Fibroblast of peridontal ligament (primary cell): ENCODE results near the gene KIAA0753.
A peak's percentile ranks its signal among the peaks of the same experiment; 100 is the strongest.
"Not testable (repeated sequence)": the region's sequence is repeated elsewhere in the genome, so short reads cannot be mapped to it uniquely, and the experiment has no call there.

Source experiments
- DNase-seq: peaks from one replicate; pipeline ENCODE4 v3.0.0-alpha.2; 2010; ENCODE audit errors: extremely low read depth

KIAA0753 gene

DNA sequence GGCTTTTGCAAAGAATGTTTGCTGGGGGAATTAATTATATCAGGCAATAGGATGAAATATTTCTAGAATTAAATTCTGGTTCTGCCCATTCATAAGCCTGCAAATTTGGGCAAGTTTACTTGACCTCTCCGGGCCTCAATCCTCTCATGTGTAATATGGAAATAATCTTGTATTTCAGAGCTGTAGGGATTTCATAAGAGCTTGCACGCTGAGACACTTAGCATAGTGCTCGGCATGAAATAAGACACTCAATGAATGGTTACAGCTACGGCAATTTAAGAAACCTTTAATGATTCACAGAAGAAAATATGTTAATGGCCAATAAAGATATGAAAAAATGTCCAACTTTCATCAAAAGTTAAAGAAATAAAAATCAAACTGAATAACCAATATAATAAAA, 43.6 kb downstream of the KIAA0753 start:
- peak; percentile 9 for DNase-seq

DNA sequence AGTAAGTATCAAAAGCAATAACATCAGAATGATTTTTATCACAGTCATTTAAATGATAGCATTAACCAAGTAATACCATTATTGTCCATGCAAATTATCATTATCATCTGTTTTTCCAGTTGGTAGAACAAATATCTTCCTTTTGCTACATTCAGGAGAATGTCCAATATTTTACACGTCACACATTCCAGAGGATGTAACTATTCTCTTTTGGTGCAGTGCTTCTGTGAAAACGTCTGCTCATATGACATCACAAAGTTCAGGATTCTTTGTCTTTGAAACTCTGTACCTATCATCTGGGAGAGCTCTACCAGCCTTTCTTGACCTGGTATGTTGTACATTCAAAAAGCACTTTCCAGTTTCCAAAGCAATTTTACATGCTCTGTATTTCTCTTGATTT, 44.0 kb downstream of the KIAA0753 start:
- DNase-seq, result no peak

DNA sequence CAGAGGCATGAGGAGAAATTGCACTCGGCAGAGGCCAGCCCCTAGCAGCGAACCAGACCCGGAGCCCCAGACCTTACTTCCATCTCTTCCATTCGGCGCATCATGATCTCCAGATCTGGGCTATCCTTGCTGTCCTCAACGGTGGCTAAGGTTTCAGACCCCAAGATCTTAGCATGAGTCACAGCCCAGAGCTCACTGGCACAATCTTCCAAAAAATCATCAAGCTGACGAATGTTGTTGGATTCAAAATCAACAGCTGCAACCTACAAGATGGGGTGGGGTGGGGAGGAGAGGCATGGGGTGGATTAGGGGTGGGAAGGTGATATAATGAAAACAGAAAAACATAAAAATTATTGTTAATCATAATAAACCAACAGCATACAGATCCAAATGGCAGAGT, 44.4 kb downstream of the KIAA0753 start:
- DNase-seq, result no peak

DNA sequence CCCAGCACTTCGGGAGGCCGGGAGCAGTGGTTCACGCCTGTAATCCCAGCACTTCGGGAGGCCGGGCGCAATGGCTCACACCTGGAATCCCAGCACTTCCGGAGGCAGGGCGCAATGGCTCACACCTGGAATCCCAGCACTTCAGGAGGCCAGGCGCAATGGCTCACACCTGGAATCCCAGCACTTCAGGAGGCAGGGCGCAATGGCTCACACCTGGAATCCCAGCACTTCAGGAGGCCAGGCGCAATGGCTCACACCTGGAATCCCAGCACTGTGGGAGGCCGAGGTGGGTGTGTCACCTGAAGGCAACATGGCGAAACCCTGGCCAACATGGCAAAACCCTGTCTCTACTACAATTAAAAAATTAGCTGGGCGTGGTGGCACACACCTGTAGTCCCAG, 47.1 kb downstream of the KIAA0753 start:
- DNase-seq, result not testable (repeated sequence)

DNA sequence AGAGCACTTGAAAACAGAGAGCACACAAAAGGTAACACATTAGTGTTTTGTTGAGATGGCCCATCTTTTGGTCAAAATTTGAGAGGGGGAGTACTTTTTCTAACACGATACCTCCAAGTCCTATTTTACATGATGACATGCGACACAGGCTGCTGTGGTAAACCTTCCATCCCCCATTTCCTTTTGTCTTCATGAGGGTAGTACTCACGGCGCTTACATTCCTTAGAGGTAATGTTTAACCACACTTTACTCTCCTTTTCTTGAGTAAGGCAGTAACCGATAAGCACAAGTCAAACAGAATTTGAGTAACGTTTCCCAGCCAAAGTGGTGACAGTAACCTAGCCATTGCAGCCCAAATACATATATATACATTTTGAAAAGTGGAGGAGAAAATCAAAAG, 48.3 kb downstream of the KIAA0753 start:
- no peak for DNase-seq

DNA sequence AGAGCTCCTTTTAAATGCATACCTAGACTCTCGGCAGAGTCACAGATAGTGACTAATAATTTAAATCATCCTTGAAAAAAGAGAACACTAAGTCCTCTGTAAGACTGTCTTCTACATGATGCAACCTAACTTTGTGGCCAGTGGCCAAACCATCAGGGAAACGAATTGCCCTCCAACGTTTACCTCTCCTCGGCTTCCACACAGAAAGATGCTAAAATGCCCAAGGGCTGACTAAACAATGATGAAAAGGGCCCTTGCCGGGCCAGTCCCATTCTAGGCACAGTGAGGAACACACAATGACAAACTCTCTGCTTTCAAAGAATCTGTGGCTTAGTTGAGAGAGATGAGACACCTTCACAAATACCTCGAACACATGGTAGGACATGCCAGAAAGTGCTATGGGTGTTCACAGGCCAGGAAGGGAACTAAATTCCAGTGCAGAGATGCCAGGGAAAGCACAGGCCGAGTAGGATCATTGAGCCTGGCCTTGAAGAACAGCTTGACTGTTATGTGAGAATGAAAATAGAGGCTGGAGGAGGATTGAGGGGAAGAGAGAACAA, 48.8 kb downstream of the KIAA0753 start:
- DNase-seq, result peak; percentile 55

DNA sequence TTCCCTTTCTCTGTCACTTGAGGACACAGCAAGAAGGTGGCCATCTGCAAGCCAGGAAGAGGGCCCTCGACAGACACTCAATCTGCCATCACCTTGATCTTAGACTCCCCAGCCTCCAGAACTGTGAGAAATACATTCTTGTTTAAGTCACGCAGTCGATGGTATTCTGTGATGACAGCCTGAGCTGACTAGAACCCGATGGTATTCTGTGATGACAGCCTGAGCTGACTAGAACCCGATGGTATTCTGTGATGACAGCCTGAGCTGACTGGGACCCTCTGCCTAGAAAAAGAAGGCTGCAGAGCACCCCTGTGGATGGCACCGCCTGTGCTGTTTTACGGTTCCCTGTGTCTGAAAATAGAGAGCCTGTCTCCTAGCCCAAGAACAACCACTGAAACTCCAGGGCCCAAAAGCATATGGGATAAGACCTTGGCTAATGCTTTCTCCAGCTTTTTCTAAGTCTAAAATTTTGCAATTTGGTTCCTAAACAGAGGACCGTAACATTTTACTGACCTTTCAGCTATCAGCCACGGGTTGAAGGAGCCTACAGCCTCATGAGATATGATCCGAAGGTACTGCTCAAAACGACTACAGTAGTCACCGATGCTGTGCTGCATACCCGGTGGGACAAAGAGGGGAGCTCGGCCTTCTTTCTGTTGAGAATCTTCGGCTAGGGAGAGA, 51.1 kb downstream of the KIAA0753 start:
- DNase-seq, result no peak

DNA sequence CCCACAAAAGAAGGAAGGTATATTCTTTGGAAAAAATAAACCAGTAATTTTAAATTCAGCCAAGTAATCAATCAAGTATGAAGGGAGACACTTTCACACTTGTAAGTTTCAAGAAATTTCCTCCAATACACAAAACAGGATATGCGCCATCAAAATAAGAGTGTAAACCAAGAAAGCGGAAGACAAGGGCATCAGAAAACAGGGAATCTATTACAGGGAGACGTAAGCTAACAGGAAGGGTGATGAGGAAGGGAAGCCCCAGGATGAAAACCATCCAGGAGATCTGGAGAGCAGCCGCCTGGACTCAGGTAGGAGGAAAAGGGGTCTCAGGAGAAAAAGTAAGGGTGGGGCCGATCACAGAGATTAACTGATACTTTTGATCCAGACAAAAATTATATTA, 52.3 kb downstream of the KIAA0753 start:
- DNase-seq, result no peak

DNA sequence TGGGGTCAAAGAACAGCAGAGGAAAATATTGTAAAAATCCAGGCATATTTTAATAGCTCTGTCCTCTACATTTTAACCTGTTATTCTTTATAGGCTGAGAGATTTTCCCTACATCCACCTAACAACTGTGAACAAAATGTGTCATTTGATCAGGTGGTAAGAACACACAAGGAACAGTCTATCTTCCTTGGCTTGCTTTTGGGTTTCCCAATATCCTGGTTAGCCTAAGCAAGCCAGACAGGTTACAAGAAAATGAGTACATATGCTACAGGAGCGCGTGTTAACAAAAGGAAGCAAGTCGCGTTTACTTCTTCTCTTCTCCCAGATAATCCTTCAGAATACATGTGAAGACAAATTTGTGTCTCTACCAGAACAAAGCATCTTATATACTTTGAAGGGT, 53.2 kb downstream of the KIAA0753 start:
- DNase-seq, result no peak

DNA sequence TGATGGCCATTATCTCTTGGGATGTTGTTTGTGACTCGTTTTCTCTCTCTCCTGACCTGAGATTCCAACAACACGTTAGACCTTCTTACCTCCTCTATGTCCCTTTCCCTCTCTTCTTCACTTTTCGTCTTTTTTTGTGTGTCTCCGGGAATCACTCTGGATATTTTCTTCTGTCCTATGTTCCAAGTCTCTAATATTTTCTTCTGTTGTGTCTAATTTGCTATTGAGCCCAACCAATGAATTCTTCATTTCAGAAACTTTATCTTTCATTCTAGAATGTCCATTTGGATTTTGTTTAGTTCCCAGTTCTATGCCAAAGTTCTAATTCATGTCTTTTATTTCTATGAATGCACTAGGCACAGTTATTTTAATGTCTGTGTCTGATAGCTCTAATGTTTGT, 57.1 kb downstream of the KIAA0753 start:
- no peak for DNase-seq

DNA sequence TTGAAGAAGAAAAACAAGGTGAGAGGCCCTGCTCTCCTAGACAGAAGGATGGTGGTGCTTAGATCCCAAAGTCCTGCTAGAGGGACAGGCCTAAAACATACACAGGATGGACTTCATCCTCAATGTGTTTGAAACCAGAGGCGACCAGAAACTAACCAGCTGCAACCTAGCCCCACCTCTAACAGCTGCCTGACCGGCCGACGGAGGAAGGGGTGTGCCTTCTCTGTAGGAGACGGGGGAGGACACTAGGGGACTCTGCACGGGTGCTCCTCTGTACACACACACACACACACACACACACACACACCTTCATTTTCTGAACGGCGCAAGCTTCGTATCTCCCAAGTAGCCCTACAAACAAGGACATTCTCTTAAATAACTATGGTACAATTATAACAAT, 59.9 kb downstream of the KIAA0753 start:
- DNase-seq, result no peak

DNA sequence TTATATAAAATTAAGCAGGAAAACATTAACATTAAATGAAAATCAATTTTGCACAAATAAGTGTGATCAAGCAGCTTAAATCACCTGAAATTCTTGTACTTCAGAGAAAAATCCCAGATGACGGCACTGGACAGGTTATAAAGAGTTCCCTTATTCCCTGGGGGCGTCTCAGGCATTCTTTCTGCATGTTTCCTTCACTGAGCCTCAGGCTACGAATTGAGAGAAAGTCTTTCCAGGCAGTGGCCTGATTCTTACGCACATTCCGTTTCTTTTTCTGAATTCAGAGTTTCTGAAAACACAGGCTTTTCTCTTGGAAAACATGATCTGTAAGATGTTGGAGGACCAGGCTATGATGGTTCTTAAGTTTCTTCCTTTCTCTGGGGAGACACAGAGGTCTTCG, 62.0 kb downstream of the KIAA0753 start:
- DNase-seq, result no peak

DNA sequence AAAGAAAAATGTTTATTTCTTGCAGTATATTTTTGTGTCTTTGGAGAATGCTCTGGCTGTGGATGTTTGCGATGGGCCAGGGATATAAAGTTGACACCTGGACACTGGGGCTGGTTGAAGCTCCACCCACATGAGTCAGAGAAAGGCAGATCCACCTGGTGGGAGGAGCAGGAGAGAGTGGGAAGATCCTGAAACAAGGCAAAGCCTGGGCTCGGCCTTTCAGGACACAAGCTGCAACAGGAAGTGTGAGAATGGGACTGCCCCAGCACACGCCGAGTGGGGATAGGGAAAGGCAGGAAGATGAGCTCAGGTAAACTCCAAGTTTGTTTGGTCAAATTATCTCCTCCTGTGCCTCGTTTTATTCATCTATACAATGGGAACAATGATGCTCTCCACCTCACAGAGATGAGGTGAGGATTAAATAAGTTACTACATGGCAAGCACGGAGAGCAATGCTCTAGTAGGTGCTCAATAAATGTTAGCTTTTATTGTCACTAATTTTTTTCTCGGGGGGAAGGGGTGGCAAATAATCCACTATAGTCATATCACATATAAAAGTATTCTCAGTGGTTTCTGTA, 62.7 kb downstream of the KIAA0753 start:
- DNase-seq, result no peak

DNA sequence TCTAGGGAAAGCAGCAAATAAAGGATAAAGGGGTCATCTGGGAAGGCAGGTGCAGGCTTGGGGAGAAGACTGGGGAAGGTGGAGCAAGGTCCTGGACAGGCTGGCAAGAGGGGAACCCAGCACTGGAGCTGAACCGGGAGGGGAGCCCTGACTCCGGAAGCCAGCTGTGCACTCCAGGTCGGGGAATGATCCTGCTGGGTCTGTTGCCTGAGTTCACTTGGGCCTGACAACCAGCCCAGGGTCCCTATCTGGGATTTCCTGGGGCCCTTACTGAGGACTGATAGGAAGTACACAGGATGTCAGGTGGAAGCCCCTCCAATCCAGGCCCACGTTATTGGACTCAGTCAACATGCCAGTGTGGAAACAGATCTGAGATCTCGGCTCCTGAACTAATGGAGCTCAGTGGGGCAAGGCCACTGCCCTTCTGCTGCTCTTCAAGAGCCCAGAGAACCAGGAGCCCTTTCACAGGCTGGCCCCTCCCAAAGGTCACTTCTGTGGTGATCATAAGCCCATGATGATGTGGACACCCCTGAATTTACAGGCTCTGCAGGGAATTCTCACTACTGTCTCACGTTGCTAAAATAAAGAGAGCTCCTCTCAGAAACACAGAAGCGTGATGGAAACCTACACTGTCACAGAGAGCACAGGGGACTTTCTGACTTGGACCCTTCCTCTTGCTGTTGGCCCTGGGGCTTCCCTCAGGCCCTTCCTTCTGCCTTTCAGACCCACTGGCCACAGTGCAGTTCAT, 64.3 kb downstream of the KIAA0753 start:
- no peak for DNase-seq

DNA sequence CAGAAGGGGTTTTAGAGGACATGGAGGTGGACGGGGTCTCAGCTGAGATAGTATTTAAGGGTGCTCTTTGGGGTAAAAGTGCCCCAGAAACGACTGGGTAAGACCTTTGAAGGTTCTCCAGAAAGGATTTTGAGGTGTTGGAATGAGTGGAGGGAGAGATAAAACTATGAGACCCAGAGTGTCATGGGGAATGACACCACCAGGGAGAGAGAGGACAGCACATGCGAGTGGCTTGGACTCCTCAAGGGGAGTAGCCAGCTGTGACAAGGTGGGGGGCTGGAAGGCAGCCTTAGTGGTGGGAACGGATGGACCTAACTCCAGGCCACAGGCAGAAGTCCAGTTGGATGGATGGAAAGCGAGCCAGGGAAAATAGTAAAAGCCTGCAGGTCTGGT, 64.9 kb downstream of the KIAA0753 start:
- no peak for DNase-seq

DNA sequence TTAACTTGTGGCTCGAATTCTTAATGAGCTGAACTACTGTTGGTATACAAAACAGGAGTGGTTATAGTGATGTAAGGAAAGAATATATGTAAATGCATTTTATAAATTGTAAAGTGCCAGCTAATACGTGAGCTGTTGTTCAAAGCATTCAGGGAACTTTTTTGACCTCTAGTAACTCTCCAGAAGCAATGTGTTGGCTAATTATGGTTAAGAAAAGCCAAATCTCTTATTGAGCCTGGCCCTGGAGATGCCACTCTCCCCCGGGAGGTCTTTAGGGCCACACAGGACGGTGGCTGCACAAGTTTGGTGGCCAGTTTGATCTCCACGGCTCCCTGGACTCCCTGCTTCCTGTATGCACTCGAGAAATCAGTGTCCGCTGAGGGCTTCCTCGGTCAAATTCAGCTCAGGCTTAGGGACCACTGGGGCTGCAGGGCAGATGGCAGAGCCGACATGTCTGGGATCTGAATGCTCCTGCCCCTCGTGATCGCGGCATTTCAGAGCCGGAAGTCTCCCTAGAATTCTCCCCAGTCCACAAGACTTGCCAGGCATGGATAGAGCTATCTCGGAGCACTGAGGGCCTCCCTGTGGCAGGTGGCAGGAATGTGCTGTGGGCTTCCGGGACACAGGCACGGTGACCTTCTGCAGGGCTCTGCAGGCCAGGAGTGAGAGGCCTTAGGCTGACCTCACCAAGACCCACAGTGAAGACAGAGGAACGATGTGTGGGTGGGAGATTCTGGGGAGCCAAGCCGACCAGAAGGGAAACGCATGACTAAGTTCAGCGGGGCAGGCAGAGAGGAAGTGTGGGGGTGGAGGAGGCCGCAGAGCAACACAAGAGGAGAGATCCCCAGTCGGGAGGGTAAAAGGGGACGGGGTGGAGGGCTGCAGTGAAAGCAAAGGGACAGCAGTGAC, 65.6 kb downstream of the KIAA0753 start:
- DNase-seq, result peak; percentile 37

DNA sequence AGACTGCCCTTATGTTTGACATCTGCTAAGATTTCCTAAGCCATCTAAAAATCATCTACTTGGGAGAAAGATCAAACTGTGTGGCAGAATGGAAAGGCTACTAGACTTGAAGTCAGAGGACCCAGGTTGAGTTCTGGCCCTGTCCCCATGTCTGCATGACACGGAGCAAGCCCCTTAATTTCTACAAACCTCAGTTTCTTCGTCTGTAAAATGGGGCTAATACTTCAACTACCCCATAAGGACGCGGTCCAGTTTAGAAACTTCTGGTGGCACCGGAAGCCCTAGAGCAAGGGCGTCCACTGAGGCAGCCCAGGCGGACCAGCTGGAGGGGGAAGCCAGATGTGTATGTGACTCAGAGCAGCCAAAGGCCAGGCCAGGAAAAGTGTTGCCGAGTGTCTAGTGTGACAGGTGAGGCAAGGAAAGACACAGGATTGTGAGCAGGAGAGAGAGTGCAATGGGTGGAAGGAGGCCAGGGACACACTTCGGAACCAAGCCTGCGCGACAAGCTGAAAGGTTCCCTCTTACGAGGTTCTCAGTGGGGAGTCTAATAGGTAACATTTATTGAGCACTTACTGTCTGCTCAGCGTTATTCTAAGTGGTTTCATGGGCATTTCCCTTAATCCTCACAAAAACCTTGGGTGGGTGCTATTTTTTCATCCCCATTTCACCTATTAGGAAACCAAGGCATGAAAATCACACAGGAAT, 66.4 kb downstream of the KIAA0753 start:
- no peak for DNase-seq

DNA sequence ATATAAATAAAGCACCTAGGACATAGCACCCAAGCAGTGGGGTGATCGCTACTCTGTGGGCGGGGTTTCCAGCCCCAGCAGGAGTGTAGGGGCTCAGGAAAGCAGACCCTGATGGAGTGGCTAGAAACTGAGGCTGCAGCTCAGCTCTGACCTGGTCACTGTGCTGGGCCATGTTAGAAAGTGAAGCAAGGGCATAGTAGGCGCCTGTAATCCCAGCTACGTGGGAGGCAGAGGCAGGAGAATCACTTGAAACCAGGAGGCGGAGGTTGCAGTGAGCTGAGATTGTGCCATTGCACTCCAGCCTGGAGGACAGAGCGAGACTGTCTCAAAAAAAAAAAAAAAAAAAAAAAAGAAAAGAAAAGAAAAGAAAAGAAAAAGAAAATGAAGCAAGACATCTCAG, 67.0 kb downstream of the KIAA0753 start:
- not testable (repeated sequence) for DNase-seq

DNA sequence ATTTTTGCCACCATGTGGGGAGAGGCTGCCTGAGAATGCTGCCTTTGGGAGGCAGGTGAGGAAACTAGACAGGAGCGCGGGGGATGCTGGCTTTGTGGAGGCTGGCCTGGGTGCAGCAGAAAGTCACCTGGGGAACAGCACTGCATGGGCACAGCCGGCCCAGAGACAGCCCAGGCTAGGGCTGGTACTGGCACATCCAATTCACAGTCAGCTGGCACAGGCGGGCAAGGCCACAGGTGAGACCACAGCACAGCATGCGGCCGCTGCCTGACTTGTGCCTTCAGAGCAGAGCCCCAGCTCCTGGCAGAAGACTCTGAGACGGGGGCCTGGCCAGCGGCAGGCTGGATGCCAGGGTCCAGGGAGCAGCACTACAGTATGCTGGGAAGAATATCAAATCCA, 67.5 kb downstream of the KIAA0753 start:
- no peak for DNase-seq

DNA sequence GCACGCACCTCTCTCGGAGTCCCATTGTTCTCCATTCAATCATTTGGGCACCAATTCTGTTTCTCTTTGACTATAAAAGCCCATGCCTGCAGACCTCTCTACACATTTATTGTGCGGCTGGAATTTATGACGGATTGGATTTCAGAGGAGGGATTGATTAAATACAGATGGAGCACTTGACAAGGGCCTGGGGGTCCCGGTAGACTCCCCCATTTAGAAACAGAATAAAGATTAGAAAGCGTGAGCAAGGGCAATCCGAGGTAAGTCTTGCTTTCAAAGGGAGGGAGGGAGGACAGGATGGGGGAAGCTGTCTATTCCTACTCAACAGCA, 69.1 kb downstream of the KIAA0753 start:
- no peak for DNase-seq

DNA sequence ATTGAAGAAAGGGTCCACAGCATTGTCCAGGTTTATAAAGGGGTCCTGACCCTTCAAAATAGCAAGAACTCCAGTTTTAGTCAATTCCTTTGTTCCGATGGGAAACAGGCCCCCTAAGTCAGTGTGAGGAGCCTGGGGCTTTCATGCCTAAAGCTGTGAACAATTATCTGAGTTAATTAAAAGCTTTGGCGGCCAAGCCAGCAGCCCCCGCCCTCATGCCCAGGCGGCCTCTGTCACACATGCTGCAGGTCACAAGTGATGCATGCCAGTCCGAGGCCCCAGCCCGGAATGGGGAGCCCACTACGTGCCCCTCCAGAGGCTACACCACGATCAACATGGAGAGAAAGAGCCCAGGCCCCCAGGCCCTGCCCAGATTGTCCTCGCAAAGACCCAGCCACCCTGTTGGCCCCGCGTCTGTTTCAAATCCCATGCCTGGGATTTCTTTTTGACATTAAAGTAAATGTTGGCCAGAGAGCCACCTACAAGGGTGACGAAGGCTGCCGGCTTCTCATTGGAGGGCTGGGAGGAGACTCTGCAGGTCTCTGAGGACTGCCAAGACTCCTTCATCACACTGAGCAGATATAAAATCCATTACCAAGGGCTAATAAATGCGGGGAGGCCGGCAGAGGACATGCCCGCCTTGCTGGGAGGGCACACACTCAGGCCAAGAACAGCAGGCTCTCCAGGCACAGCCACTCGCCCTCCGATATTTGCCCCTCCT, 69.6 kb downstream of the KIAA0753 start:
- DNase-seq, result no peak
